Measurements from ENCODE around the gene GPR3. TPM values are rescaled to one million over a fixed set of nuclear protein-coding genes. Genes with fewer than 3 reads are reported as not detected.

The GPR3 gene
- total and polyA plus RNA-seq, 3 experiments from 2014 or later, result 3.3 to 3.9 TPM; not detected in 1

DNA sequence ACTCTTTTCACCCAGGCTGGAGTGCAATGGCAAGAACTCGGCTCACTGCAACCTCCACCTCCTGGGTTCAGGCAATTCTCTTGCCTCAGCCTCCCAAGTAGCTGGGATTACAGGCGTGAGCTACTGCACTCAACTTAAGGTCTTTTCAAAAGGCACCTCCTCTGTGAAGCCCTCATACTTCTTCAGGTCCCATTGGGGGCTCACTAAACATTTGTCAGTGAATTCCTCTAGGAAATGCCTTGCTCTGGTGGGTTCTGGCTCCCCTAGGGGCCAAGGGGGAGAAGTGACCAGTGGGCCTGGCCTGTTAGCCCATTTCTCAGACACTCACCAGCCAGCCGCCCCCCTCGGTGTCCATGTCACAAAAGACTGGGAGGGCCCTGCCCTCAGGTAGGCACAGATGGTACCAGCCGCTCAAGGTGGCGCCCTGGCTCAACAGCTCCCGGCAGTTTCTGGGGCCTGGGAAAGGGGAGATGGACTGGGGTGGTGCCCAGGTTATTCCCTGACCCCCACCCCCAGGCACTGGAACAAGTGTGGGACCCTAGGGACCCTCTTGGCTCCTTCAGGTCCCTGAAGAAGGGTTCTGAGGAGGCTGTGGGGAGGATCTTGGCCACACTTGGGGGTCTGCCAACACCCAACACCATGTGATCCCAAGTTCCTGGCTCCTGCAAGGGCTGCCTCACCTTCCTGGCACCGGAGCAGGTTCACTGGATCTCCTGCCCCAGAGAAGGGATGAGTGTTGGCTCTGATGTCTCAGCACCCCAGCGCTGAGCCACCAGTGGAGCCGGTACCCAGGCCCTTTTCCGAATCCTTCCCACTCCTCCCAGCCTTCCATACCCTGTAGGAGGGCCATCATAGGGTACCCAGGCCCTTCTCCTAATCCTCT is 19.4 kb upstream of the GPR3 start:
- H3K27ac ChIP-seq (ENCODE audit: low read depth, low read length), result no peak overlapping the region
- Mint-ChIP-seq H3K27ac (peak overlapping the region in 2 of 8 donors; percentile 29), H3K9me3 (no peaks in the 10 kb centered on the region), H3K4me3 (peak overlapping the region in 1 of 7 donors; percentile 54), H3K4me1 (no peaks in the 10 kb centered on the region), H3K36me3 (no peaks in the 10 kb centered on the region), H3K27me3 (peaks cover 3 to 4% of the 10 kb centered on the region in 2 donors)
- H3K4me3 ChIP-seq (ENCODE audit: low read length), result no peak overlapping the region
- ChIA-PET POLR2A (no interaction called here), CTCF (interaction anchor here (1.5 to 8.4 kb wide), 2 partner anchors 16 to 35 kb away, joined by 4 to 77 read pairs; no protein-coding TSS in a partner anchor)
- H3K27me3 ChIP-seq (ENCODE audit: insufficient read depth, low read length, poor library complexity, severe bottlenecking), result no peaks in the 10 kb centered on the region
- no peak for DNase-seq
- no peaks in the 10 kb centered on the region for H3K36me3 ChIP-seq (ENCODE audit: insufficient read depth, low read length)
- no peaks in the 10 kb centered on the region for H3K4me1 ChIP-seq (ENCODE audit: insufficient read depth, low read length)
- H3K9me3 ChIP-seq (ENCODE audit: low read length), result no peaks in the 10 kb centered on the region

DNA sequence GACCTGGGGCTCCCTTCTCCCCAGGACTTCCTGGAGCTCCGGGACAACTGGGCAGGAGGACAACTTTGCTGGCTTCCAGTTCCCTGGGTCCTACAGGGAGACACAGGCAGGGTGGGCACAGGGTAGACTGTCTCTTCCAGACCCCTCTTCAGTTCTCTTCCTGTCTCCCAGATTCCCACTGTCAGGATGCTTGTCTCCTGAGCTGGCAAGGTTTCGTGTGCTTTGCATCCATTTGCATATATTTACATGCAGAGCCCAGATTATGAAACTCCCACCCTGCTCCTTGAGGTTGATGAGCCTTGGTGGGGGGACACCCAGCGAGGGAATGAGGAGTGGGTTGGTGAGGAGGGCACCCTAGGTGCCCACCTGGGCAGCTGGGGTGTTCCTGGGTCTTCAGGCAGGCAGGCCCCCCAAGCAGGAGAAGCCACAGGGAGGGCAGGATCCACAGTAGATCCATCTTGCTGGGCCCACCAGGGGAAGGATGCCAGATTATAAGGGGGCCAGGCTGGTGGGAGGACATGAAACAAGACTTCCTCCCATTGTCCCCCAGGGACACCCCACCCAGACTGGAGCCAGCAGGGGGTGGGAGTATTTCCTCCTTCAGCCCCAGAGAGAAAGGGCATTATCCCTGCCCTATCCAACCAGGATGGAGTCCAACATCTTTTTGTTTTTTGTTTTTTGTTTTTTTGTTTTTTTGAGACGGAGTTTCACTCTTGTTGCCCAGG is 17.9 kb upstream of the GPR3 start, which contains the start of gene FCN3:
Gene FCN3 (minus strand): TSS at position 463 of the 725 bp plus-strand sequence. CDS start 6 bp downstream, at position 457.
- Mint-ChIP-seq H3K9me3 (no peaks in the 10 kb centered on the region), H3K4me1 (no peaks in the 10 kb centered on the region), H3K27me3 (peaks cover 3 to 4% of the 10 kb centered on the region in 2 donors), H3K4me3 (no peak within 1 kb of the TSS), H3K36me3 (no peaks in the 10 kb centered on the region), H3K27ac (peak within 1 kb of the TSS in 2 of 8 donors; percentile 29)
- no peak for DNase-seq
- ChIA-PET POLR2A (no interaction called here), CTCF (interaction anchor here (0.9 to 1.4 kb wide), 3 partner anchors 9 to 42 kb away, joined by 3 to 6 read pairs (median 6); no protein-coding TSS in a partner anchor)
- Histone ChIP-seq H3K27me3 (ENCODE audit: insufficient read depth, low read length, poor library complexity, severe bottlenecking) (no peaks in the 10 kb centered on the region), H3K9me3 (ENCODE audit: low read length) (no peaks in the 10 kb centered on the region), H3K4me1 (ENCODE audit: insufficient read depth, low read length) (no peaks in the 10 kb centered on the region), H3K27ac (ENCODE audit: low read depth, low read length) (no peak within 1 kb of the TSS), H3K4me3 (ENCODE audit: low read length) (no peak within 1 kb of the TSS), H3K36me3 (ENCODE audit: insufficient read depth, low read length) (no peaks in the 10 kb centered on the region)

- H3K36me3 Mint-ChIP-seq, result no peaks in the 10 kb centered on the region
- no peak overlapping the region for H3K4me3 Mint-ChIP-seq
- no peaks in the 10 kb centered on the region for H3K9me3 ChIP-seq (ENCODE audit: low read length)
- peaks cover 4 to 7% of the 10 kb centered on the region in 2 donors for H3K27me3 Mint-ChIP-seq
- POLR2A ChIA-PET, result no interaction called here
- CTCF ChIA-PET, result interaction anchor here (1.2 to 1.4 kb wide), 2 partner anchors 10 to 17 kb away, joined by 3 to 5 read pairs; no protein-coding TSS in a partner anchor
- no peak overlapping the region for H3K4me3 ChIP-seq (ENCODE audit: low read length)
- no peaks in the 10 kb centered on the region for H3K4me1 ChIP-seq (ENCODE audit: insufficient read depth, low read length)
- no peaks in the 10 kb centered on the region for H3K27me3 ChIP-seq (ENCODE audit: insufficient read depth, low read length, poor library complexity, severe bottlenecking)
- no peaks in the 10 kb centered on the region for H3K36me3 ChIP-seq (ENCODE audit: insufficient read depth, low read length)
- no peak overlapping the region for H3K27ac ChIP-seq (ENCODE audit: low read depth, low read length)
- H3K27ac Mint-ChIP-seq, result no peak overlapping the region
- H3K9me3 Mint-ChIP-seq, result no peaks in the 10 kb centered on the region
- H3K4me1 Mint-ChIP-seq, result no peaks in the 10 kb centered on the region
- no peak for DNase-seq
These were observed 14.5 kb upstream of the GPR3 start for GRCh38 chr1:27377760-27378495.

- H3K4me1 ChIP-seq (ENCODE audit: insufficient read depth, low read length), result no peaks in the 10 kb centered on the region
- no peak for DNase-seq
- ChIA-PET POLR2A (no interaction called here), CTCF (no interaction called here)
- no peaks in the 10 kb centered on the region for H3K27me3 ChIP-seq (ENCODE audit: insufficient read depth, low read length, poor library complexity, severe bottlenecking)
- Mint-ChIP-seq H3K27me3 (peaks cover 4 to 7% of the 10 kb centered on the region in 2 donors), H3K27ac (no peak overlapping the region), H3K36me3 (no peaks in the 10 kb centered on the region), H3K4me1 (no peaks in the 10 kb centered on the region), H3K9me3 (no peaks in the 10 kb centered on the region), H3K4me3 (no peak overlapping the region)
- no peaks in the 10 kb centered on the region for H3K36me3 ChIP-seq (ENCODE audit: insufficient read depth, low read length)
- no peaks in the 10 kb centered on the region for H3K9me3 ChIP-seq (ENCODE audit: low read length)
- no peak overlapping the region for H3K4me3 ChIP-seq (ENCODE audit: low read length)
- no peak overlapping the region for H3K27ac ChIP-seq (ENCODE audit: low read depth, low read length)
These were observed 12.8 kb upstream of the GPR3 start for GRCh38 chr1:27379564-27380122.

- Histone ChIP-seq H3K4me1 (ENCODE audit: insufficient read depth, low read length) (no peaks in the 10 kb centered on the region), H3K27me3 (ENCODE audit: insufficient read depth, low read length, poor library complexity, severe bottlenecking) (no peaks in the 10 kb centered on the region), H3K9me3 (ENCODE audit: low read length) (no peaks in the 10 kb centered on the region), H3K4me3 (ENCODE audit: low read length) (no peak overlapping the region), H3K27ac (ENCODE audit: low read depth, low read length) (no peak overlapping the region), H3K36me3 (ENCODE audit: insufficient read depth, low read length) (no peaks in the 10 kb centered on the region)
- peak overlapping the region in 1 of 8 donors; percentile 69 for H3K27ac Mint-ChIP-seq
- ChIA-PET CTCF (interaction anchor here (2.5 kb wide), 1 partner anchor 47 kb away, joined by 10 read pairs; no protein-coding TSS in a partner anchor), POLR2A (no interaction called here)
- DNase-seq, result no peak
- no peaks in the 10 kb centered on the region for H3K36me3 Mint-ChIP-seq
- no peaks in the 10 kb centered on the region for H3K9me3 Mint-ChIP-seq
- H3K27me3 Mint-ChIP-seq, result peaks cover 2 to 7% of the 10 kb centered on the region in 2 donors
- no peak overlapping the region for H3K4me3 Mint-ChIP-seq
- no peaks in the 10 kb centered on the region for H3K4me1 Mint-ChIP-seq
These were observed 12.2 kb upstream of the GPR3 start for GRCh38 chr1:27380224-27380623.

- CTCF ChIA-PET, result interaction anchor here (1.1 to 3.9 kb wide), 5 partner anchors 10 to 227 kb away, joined by 3 to 20 read pairs (median 8); partner anchors contain the start of gene MAP3K6
- Mint-ChIP-seq H3K4me1 (no peaks in the 10 kb centered on the region), H3K36me3 (no peaks in the 10 kb centered on the region), H3K27ac (peak overlapping the region in 1 of 8 donors; percentile 94), H3K4me3 (no peak overlapping the region), H3K9me3 (no peaks in the 10 kb centered on the region), H3K27me3 (peaks cover 2 to 4% of the 10 kb centered on the region in 2 donors)
- POLR2A ChIA-PET, result interaction anchor here (0.5 to 0.7 kb wide), 2 partner anchors 15 to 91 kb away, joined by 3 to 5 read pairs; no protein-coding TSS in a partner anchor
- H3K27ac ChIP-seq (ENCODE audit: low read depth, low read length), result no peak overlapping the region
- H3K36me3 ChIP-seq (ENCODE audit: insufficient read depth, low read length), result no peaks in the 10 kb centered on the region
- H3K4me3 ChIP-seq (ENCODE audit: low read length), result no peak overlapping the region
- DNase-seq, result no peak
- no peaks in the 10 kb centered on the region for H3K4me1 ChIP-seq (ENCODE audit: insufficient read depth, low read length)
- no peaks in the 10 kb centered on the region for H3K27me3 ChIP-seq (ENCODE audit: insufficient read depth, low read length, poor library complexity, severe bottlenecking)
- H3K9me3 ChIP-seq (ENCODE audit: low read length), result no peaks in the 10 kb centered on the region
These were observed 11.4 kb upstream of the GPR3 start for GRCh38 chr1:27380766-27381733.

All from CD8-positive, alpha-beta memory T cell (primary cell).